ENCODE measurements around the gene KCTD16.
A peak's percentile ranks its signal among the peaks of the same experiment; 100 is the strongest.

Gene KCTD16

GRCh38 chr5:144183254-144183889 lies 12.7 kb downstream of the KCTD16 start:
- peaks cover 13% of the 10 kb centered on the region for H3K4me1 ChIP-seq (ENCODE audit: control insufficient read depth, insufficient read depth, low read length)
- CTCF ChIA-PET, result interaction anchor here (0.6 to 0.8 kb wide), 6 partner anchors 213 to 1185 kb away, joined by 3 to 5 read pairs (median 3); no protein-coding TSS in a partner anchor
- H3K9me3 ChIP-seq (ENCODE audit: control insufficient read depth, insufficient read depth, low read depth, low read length), result no peaks in the 10 kb centered on the region
- TF ChIP-seq ZNF362 (tag by site-specific recombination; IDR thresholded peaks at IDR 0.05), result peak; percentile 60; the same call in 1 of the 2 replicates
- TF ChIP-seq ZBTB48 (tag by site-specific recombination; IDR thresholded peaks at IDR 0.05), result no peak
- no peak for TF ChIP-seq ZFP69B (tag by site-specific recombination; IDR thresholded peaks at IDR 0.05)
- TF ChIP-seq ZNF132 (tag by site-specific recombination; IDR thresholded peaks at IDR 0.05; ENCODE audit: borderline replicate concordance), result no peak
- no peak for TF ChIP-seq ZNF350 (tag by site-specific recombination; IDR thresholded peaks at IDR 0.05)
- 0 out of 2 replicates have a peak, but pooled peaks have one; percentile 22 for TF ChIP-seq ZNF366 (tag by site-specific recombination; conservative IDR thresholded peaks at IDR 0.05)
- no peak for TF ChIP-seq ZNF433 (tag by site-specific recombination; IDR thresholded peaks at IDR 0.05; ENCODE audit: low read depth)
- no peak for TF ChIP-seq ZNF311 (tag by site-specific recombination; IDR thresholded peaks at IDR 0.05; ENCODE audit: borderline replicate concordance)
- peak; percentile 76 for TF ChIP-seq ZNF654 (tag by site-specific recombination; IDR thresholded peaks at IDR 0.05; ENCODE audit: low read depth)
- TF ChIP-seq ZNF571 (tag by site-specific recombination; IDR thresholded peaks at IDR 0.05), result no peak
- no peak for TF ChIP-seq ZNF76 (tag by site-specific recombination; IDR thresholded peaks at IDR 0.05; ENCODE audit: borderline replicate concordance, low read depth)
- TF ChIP-seq ZNF660 (tag by site-specific recombination; IDR thresholded peaks at IDR 0.05), result 0 out of 2 replicates have a peak, but pooled peaks have one; percentile 40
- no peak overlapping the region for H3K27ac ChIP-seq (ENCODE audit: extremely low read depth, low read depth, low read length)
- no peak overlapping the region for H3K4me3 ChIP-seq (ENCODE audit: low read depth, low read length)
- no peaks in the 10 kb centered on the region for H3K36me3 ChIP-seq (ENCODE audit: control insufficient read depth in 2 of 2, insufficient read depth in 1 of 2, low read length in 2 of 2)
- POLR2A ChIA-PET, result no interaction called here

GRCh38 chr5:144187699-144188294 lies 17.1 kb downstream of the KCTD16 start:
- H3K9me3 ChIP-seq (ENCODE audit: control insufficient read depth, insufficient read depth, low read depth, low read length), result no peaks in the 10 kb centered on the region
- ChIA-PET POLR2A (interaction anchor here (1.4 to 1.5 kb wide), 2 partner anchors 17 to 783 kb away, joined by 3 to 4 read pairs; partner anchors contain the start of genes KCTD16 and YIPF5), CTCF (interaction anchor here (0.6 to 2.4 kb wide), 5 partner anchors 16 to 1167 kb away, joined by 3 to 10 read pairs (median 3); partner anchors contain the start of genes KCTD16 and YIPF5)
- peaks cover 20% of the 10 kb centered on the region for H3K4me1 ChIP-seq (ENCODE audit: control insufficient read depth, insufficient read depth, low read length)
- H3K27ac ChIP-seq (ENCODE audit: extremely low read depth, low read depth, low read length), result peak overlapping the region; percentile 61
- TF ChIP-seq ZNF48 (tag by site-specific recombination; IDR thresholded peaks at IDR 0.05) (no peak), HOXD13 (CRISPR knock-in tag; IDR thresholded peaks at IDR 0.05; ENCODE audit: borderline replicate concordance) (no peak), ZBTB17 (tag by site-specific recombination; IDR thresholded peaks at IDR 0.05) (0 out of 2 replicates have a peak, but pooled peaks have one; percentile 15), ZNF518A (tag by site-specific recombination; conservative IDR thresholded peaks at IDR 0.05; ENCODE audit: low read depth) (peak; percentile 36; the same call in 1 of the 2 replicates), ZNF549 (tag by site-specific recombination; IDR thresholded peaks at IDR 0.05) (no peak), ZNF692 (tag by site-specific recombination; IDR thresholded peaks at IDR 0.05) (0 out of 2 replicates have a peak, but pooled peaks have one; percentile 5), ZFP69B (tag by site-specific recombination; IDR thresholded peaks at IDR 0.05) (no peak), TCF7L2 (IDR thresholded peaks at IDR 0.05; ENCODE audit: borderline replicate concordance, low read depth, low read length) (peak; percentile 64), TRIM28 (IDR thresholded peaks at IDR 0.05; ENCODE audit: borderline replicate concordance, low read length) (peak; percentile 57)
- H3K4me3 ChIP-seq (ENCODE audit: low read depth, low read length), result no peak overlapping the region
- no peaks in the 10 kb centered on the region for H3K36me3 ChIP-seq (ENCODE audit: control insufficient read depth in 2 of 2, insufficient read depth in 1 of 2, low read length in 2 of 2)
